ENCODE data around the gene OR10T2. TPM values are rescaled to one million over a fixed set of nuclear protein-coding genes. Genes with fewer than 3 reads are reported as not detected.
"Not testable (repeated sequence)": the region's sequence is repeated elsewhere in the genome, so short reads cannot be mapped to it uniquely, and the experiment has no call there.

Gene OR10T2, protein sequence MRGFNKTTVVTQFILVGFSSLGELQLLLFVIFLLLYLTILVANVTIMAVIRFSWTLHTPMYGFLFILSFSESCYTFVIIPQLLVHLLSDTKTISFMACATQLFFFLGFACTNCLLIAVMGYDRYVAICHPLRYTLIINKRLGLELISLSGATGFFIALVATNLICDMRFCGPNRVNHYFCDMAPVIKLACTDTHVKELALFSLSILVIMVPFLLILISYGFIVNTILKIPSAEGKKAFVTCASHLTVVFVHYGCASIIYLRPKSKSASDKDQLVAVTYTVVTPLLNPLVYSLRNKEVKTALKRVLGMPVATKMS
- total RNA-seq = not detected in 2 replicates

- TF ChIP-seq CTCF (conservative IDR thresholded peaks at IDR 0.05; ENCODE audit: low read depth, low read length) = no peak
- no peak for DNase-seq (ENCODE audit: low read depth)
Measured at GRCh38 chr1:158398818-158399514, at the start of gene OR10T2. OR10T2 (minus strand) TSS chr1:158399466; CDS start chr1:158399466, 0 bp downstream.

GRCh38 chr1:158445376-158445775, 46.1 kb upstream of the OR10T2 start:
- DNase-seq (ENCODE audit: low read depth) = no peak
- H3K4me3 ChIP-seq (ENCODE audit: low read depth, low read length) = no peak overlapping the region
- TF ChIP-seq CTCF (conservative IDR thresholded peaks at IDR 0.05; ENCODE audit: low read depth, low read length) = no peak

More at GRCh38 chr1:158398818-158399514, at the start of gene OR10T2:
- no peak within 1 kb of the TSS for H3K4me3 ChIP-seq (ENCODE audit: low read depth, low read length)

DNA sequence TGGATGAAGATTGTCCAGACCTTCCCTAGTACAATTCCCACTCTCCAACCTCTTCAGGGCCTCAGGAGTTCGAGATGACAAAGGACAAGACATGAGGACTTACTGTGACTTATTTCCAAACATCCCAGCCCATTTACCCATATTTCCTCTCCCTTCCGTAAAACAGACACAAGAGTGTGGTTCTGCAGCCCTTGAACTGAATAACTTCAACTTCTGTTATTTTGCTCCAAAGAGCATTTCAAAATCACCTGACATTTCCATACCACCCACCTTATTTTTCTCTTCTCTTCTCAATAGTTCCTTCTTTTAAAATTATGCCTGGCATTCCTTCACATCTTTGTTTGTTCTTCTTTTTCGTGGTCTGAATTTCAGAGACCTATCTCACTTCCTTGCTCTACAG, 35.5 kb upstream of the OR10T2 start:
- no peak overlapping the region for H3K4me3 ChIP-seq (ENCODE audit: low read depth, low read length)
- no peak for DNase-seq (ENCODE audit: low read depth)
- no peak for TF ChIP-seq CTCF (conservative IDR thresholded peaks at IDR 0.05; ENCODE audit: low read depth, low read length)

DNA sequence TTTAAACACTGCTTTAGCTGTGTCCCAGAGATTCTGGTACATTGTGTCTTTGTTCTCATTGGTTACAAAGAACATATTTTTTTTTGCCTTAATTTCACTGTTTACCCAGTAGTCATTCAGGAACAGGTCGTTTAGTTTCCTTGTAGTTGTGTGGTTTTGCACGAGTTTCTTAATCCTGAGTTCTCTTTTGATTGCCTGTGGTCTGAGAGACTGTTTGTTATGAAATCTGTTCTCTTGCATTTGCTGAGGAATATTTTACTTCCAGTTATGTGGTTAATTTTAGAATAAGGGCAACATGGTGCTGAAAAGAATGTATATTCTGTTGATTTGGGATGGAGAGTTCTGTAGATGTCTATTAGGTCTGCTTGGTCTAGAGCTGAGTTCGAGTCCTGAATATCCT, 30.9 kb upstream of the OR10T2 start:
- not testable (repeated sequence) for DNase-seq (ENCODE audit: low read depth); H3K4me3 ChIP-seq (ENCODE audit: low read depth, low read length)

- no peak for TF ChIP-seq CTCF (conservative IDR thresholded peaks at IDR 0.05; ENCODE audit: low read depth, low read length)
- no peak within 1 kb of the TSS for H3K4me3 ChIP-seq (ENCODE audit: low read depth, low read length)
- no peak for DNase-seq (ENCODE audit: low read depth)
Measured at GRCh38 chr1:158426137-158426536, 26.9 kb upstream of the OR10T2 start, which contains the start of gene OR10K2. OR10K2 (minus strand) TSS chr1:158426237; CDS start chr1:158420866, 5,371 bp downstream.

DNA sequence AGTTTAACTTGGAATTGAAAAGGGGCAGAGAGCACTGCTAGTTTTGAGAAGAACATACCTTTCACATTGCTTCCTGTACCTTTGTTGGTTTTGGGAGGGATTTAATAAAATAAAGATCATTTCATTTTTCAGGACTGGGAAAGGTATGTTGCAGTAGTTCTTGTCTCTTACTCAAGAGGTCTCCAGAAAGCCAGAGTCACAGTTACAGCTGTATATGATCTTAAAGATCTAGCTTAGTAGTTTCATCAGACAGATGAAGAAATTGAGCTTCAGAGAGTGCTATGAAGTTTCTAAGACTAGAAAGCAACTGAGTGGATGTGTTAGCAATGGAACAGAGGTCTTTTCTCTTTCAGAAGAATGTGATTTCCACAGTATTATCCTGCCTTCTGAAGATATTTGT, 25.8 kb upstream of the OR10T2 start:
- H3K4me3 ChIP-seq (ENCODE audit: low read depth, low read length) = no peak overlapping the region
- no peak for TF ChIP-seq CTCF (conservative IDR thresholded peaks at IDR 0.05; ENCODE audit: low read depth, low read length)
- no peak for DNase-seq (ENCODE audit: low read depth)

GRCh38 chr1:158422212-158422611, 22.9 kb upstream of the OR10T2 start:
- TF ChIP-seq CTCF (conservative IDR thresholded peaks at IDR 0.05; ENCODE audit: low read depth, low read length) = no peak
- no peak overlapping the region for H3K4me3 ChIP-seq (ENCODE audit: low read depth, low read length)
- no peak for DNase-seq (ENCODE audit: low read depth)
